HepG2 (cell line): ENCODE results near the gene RBBP8NL. TPM values are rescaled to one million over a fixed set of nuclear protein-coding genes. Genes with fewer than 3 reads are reported as not detected.

Experiments used
- ARNT ChIP-seq: fragments of 450-650 bp; IDR thresholded peaks from 2 replicates; pipeline ENCODE4 v1.6.1; 2017
- BRCA1 ChIP-seq: sonication (generic); formaldehyde crosslinking; IDR thresholded peaks from 2 replicates; pipeline ENCODE4 v1.4.0; 2020; ENCODE audit warnings: missing genetic modification reagents
- CBX1 ChIP-seq: IDR thresholded peaks from one replicate; pipeline ENCODE4 v1.6.1; 2016; ENCODE audit warnings: antibody characterized with exemption, low read depth
- EHMT2 ChIP-seq: fragments of 200-600 bp; sonication (generic); IDR thresholded peaks from 2 replicates; pipeline ENCODE4 v1.7.0; 2017; ENCODE audit warnings: antibody characterized with exemption, low read depth, low read length, borderline replicate concordance
- ELF4 ChIP-seq: sonication (generic); formaldehyde crosslinking; IDR thresholded peaks from 2 replicates; pipeline ENCODE4 v1.5.0; 2020; ENCODE audit warnings: missing genetic modification reagents, mild to moderate bottlenecking, moderate library complexity, borderline replicate concordance
- GATAD1 ChIP-seq: IDR thresholded peaks from 2 replicates; pipeline ENCODE4 v1.6.1; 2016; ENCODE audit warnings: missing genetic modification reagents, missing compliant biosample characterization
- HDAC2 ChIP-seq: sonication (generic); formaldehyde crosslinking; IDR thresholded peaks from 2 replicates; pipeline ENCODE4 v1.4.0; 2020; ENCODE audit warnings: missing genetic modification reagents
- HHEX ChIP-seq: IDR thresholded peaks from 2 replicates; pipeline ENCODE4 v1.6.1; 2016; ENCODE audit warnings: control low read depth
- MAFK ChIP-seq, 2 experiments: IDR thresholded peaks in 1 of 2; conservative IDR thresholded peaks in 1 of 2; 2 replicates each; pipeline ENCODE4 v1.6.1; 2011; ENCODE audit warnings: improper control_type of control experiment in 2 of 2, low read length in 2 of 2
- MED1 ChIP-seq: sonication (generic); formaldehyde crosslinking; IDR thresholded peaks from 2 replicates; pipeline ENCODE4 v1.4.0; 2020; ENCODE audit warnings: missing genetic modification reagents
- MED13 ChIP-seq: sonication (generic); formaldehyde crosslinking; IDR thresholded peaks from 2 replicates; pipeline ENCODE4 v1.5.0; 2020; ENCODE audit warnings: missing genetic modification reagents
- NCOA5 ChIP-seq: sonication (generic); formaldehyde crosslinking; IDR thresholded peaks from 2 replicates; pipeline ENCODE4 v1.4.0; 2020; ENCODE audit warnings: missing genetic modification reagents
- NONO ChIP-seq, 2 experiments: fragments of 450-650 bp in 1 of 2; sonication (generic) in 1 of 2; formaldehyde crosslinking in 1 of 2; IDR thresholded peaks in 1 of 2; conservative IDR thresholded peaks in 1 of 2; 2 replicates each; pipeline versions ENCODE4 v1.6.1 to v1.8.0; 2017 to 2022; ENCODE audit warnings: mild to moderate bottlenecking in 1 of 2, missing genetic modification reagents in 1 of 2, moderate library complexity in 1 of 2
- PAF1 ChIP-seq: IDR thresholded peaks from 2 replicates; pipeline ENCODE4 v1.6.1; 2016; ENCODE audit warnings: missing genetic modification reagents, missing compliant biosample characterization
- RFX3 ChIP-seq: IDR thresholded peaks from 2 replicates; pipeline ENCODE4 v1.6.1; 2016; ENCODE audit warnings: missing biosample characterization, missing genetic modification reagents
- RORA ChIP-seq: sonication (generic); formaldehyde crosslinking; IDR thresholded peaks from 2 replicates; pipeline ENCODE4 v1.5.0; 2020; ENCODE audit warnings: mild to moderate bottlenecking, missing genetic modification reagents, moderate library complexity
- SRSF1 ChIP-seq: fragments of 200-400 bp; formaldehyde crosslinking; optimal IDR thresholded peaks from 2 replicates; pipeline ENCODE3; 2017; ENCODE audit warnings: mild to moderate bottlenecking, low read depth, low read length, moderate library complexity
- THYN1 ChIP-seq: sonication (generic); formaldehyde crosslinking; IDR thresholded peaks from 2 replicates; pipeline ENCODE4 v1.8.1; 2023; ENCODE audit warnings: low read depth, mild to moderate bottlenecking, moderate library complexity, missing genetic modification reagents, borderline replicate concordance
- TOE1 ChIP-seq: sonication (generic); formaldehyde crosslinking; IDR thresholded peaks from 2 replicates; pipeline ENCODE4 v1.4.0; 2020; ENCODE audit warnings: mild to moderate bottlenecking, missing genetic modification reagents
- TP53 ChIP-seq: sonication (generic); formaldehyde crosslinking; conservative IDR thresholded peaks from 2 replicates; pipeline ENCODE4 v1.4.0; 2020; ENCODE audit warnings: missing genetic modification reagents
- ZFP82 ChIP-seq: sonication (generic); formaldehyde crosslinking; IDR thresholded peaks from 2 replicates; pipeline ENCODE4 v1.5.1; 2020; ENCODE audit warnings: mild to moderate bottlenecking, missing genetic modification reagents, borderline replicate concordance
- ZFX ChIP-seq: sonication (generic); formaldehyde crosslinking; IDR thresholded peaks from 2 replicates; pipeline ENCODE4 v1.4.0; 2020; ENCODE audit warnings: mild to moderate bottlenecking, low read depth, missing genetic modification reagents, moderate library complexity
- ZNF136 ChIP-seq: sonication (generic); formaldehyde crosslinking; IDR thresholded peaks from 2 replicates; pipeline ENCODE4 v1.8.1; 2022; ENCODE audit warnings: low read depth, mild to moderate bottlenecking, moderate library complexity, missing genetic modification reagents
- ZNF251 ChIP-seq: sonication (generic); formaldehyde crosslinking; IDR thresholded peaks from 2 replicates; pipeline ENCODE4 v1.9.0; 2021; ENCODE audit warnings: mild to moderate bottlenecking, missing genetic modification reagents
- ZNF30 ChIP-seq: sonication (generic); formaldehyde crosslinking; IDR thresholded peaks from 2 replicates; pipeline ENCODE4 v1.5.0; 2020; ENCODE audit warnings: mild to moderate bottlenecking, missing genetic modification reagents
- polyA plus RNA-seq, 8 experiments: library from polyadenylated mRNA; depleted of rRNA in 3 of 8; stranded (reverse) in 7 of 8; unstranded in 1 of 8; fragments of >200 nt; fragmentation: Illumina TruSeq in 4 of 8; extraction: Trizol in 4 of 8; gene quantifications; 2 replicates each; pipeline versions ENCODE4 v1.2.1 to v1.2.3, GENCODE V29; 2011 to 2016; ENCODE audit warnings: low read depth in 4 of 8, missing spikeins in 1 of 8, mixed read lengths in 1 of 8; ENCODE audit not compliant: insufficient read depth in 1 of 8
- total RNA-seq, 5 experiments: library from RNA; depleted of rRNA; stranded (reverse); fragments of >200 nt; fragmentation: Illumina TruSeq; extraction: Trizol; gene quantifications; 2 replicates each; pipeline ENCODE4 v1.2.3, GENCODE V29; 2016; ENCODE audit warnings: low read depth in 1 of 5
- TF ChIP-seq, protein P1 (sequence below): IDR thresholded peaks from 2 replicates; pipeline ENCODE4 v1.6.1; 2016; ENCODE audit warnings: missing compliant biosample characterization, missing genetic modification reagents, borderline replicate concordance
- TF ChIP-seq, protein P2 (sequence below): sonication (generic); formaldehyde crosslinking; conservative IDR thresholded peaks from 2 replicates; pipeline ENCODE4 v1.8.0; 2022; ENCODE audit warnings: mild to moderate bottlenecking, moderate library complexity, missing genetic modification reagents
- TF ChIP-seq, protein P3 (sequence below): sonication (generic); formaldehyde crosslinking; IDR thresholded peaks from 2 replicates; pipeline ENCODE4 v1.5.1; 2020; ENCODE audit warnings: missing genetic modification reagents, mild to moderate bottlenecking, borderline replicate concordance

Gene RBBP8NL
- total and polyA plus RNA-seq, 2 of the 13 experiments (the other 11 are each of a cell fraction or from before 2014, with no cell fraction given), result 0.69 to 0.86 TPM

DNA sequence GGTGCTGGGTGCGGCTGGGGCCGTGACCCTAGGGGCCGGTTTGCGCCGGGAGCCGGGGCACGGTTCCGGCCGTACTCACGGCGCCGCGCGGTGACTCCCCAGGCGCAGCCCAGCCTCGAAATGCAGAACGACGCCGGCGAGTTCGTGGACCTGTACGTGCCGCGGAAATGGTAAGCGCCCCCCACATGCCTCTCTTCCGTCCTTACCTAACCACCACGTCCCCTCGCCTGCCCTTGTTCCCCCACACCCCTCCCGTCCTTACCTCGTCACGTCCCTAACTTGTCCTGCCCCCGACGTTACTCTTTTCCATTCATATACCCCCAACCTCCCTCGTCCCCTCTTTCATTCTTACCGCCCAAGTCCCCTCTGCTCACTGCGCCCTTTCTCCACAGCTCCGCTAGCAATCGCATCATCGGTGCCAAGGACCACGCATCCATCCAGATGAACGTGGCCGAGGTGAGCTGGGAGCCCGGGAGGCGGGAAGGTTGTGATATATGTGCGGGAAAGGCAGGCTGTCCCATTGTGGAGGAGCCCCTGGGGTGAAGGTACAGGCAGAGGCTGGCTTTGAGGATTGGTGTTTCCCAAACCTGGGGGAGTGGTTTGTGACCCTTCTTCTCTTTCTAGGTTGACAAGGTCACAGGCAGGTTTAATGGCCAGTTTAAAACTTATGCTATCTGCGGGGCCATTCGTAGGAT, 40.0 kb downstream of the RBBP8NL start (continued):
- TF ChIP-seq NONO (IDR thresholded peaks at IDR 0.05) (no peak), NONO (CRISPR knock-in tag; conservative IDR thresholded peaks at IDR 0.05) (no peak; the same call in 1 of the 2 replicates), SRSF1 (no peak), ZNF251 (no peak), MAFK (conservative IDR thresholded peaks at IDR 0.05 in 1 of 2, IDR thresholded peaks at IDR 0.05 in 1 of 2; ENCODE audit: low read length in 2 of 2) (no peak), ZFX (no peak), THYN1 (CRISPR knock-in tag) (no peak), BRCA1 (CRISPR knock-in tag) (no peak), TOE1 (no peak), MED1 (CRISPR knock-in tag) (no peak), EHMT2 (no peak), PAF1 (no peak), NCOA5 (CRISPR knock-in tag) (no peak), ARNT (no peak), CBX1 (no peak), ZFP82 (CRISPR knock-in tag) (no peak), ZNF30 (CRISPR knock-in tag) (no peak), RORA (CRISPR knock-in tag) (no peak), ZNF136 (CRISPR knock-in tag) (no peak), TP53 (CRISPR knock-in tag) (no peak; the same call in 1 of the 2 replicates), RFX3 (no peak), MED13 (CRISPR knock-in tag) (no peak), HHEX (CRISPR knock-in tag) (no peak), GATAD1 (no peak), HDAC2 (CRISPR knock-in tag) (no peak), ELF4 (CRISPR knock-in tag) (no peak)
- TF ChIP-seq, protein P1, sequence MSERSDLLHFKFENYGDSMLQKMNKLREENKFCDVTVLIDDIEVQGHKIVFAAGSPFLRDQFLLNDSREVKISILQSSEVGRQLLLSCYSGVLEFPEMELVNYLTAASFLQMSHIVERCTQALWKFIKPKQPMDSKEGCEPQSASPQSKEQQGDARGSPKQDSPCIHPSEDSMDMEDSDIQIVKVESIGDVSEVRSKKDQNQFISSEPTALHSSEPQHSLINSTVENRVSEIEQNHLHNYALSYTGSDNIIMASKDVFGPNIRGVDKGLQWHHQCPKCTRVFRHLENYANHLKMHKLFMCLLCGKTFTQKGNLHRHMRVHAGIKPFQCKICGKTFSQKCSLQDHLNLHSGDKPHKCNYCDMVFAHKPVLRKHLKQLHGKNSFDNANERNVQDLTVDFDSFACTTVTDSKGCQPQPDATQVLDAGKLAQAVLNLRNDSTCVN (CRISPR knock-in tag), result no peak
- TF ChIP-seq, protein P2, sequence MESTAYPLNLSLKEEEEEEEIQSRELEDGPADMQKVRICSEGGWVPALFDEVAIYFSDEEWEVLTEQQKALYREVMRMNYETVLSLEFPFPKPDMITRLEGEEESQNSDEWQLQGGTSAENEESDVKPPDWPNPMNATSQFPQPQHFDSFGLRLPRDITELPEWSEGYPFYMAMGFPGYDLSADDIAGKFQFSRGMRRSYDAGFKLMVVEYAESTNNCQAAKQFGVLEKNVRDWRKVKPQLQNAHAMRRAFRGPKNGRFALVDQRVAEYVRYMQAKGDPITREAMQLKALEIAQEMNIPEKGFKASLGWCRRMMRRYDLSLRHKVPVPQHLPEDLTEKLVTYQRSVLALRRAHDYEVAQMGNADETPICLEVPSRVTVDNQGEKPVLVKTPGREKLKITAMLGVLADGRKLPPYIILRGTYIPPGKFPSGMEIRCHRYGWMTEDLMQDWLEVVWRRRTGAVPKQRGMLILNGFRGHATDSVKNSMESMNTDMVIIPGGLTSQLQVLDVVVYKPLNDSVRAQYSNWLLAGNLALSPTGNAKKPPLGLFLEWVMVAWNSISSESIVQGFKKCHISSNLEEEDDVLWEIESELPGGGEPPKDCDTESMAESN (CRISPR knock-in tag), result 0 out of 2 replicates have a peak, but pooled peaks have one; percentile 22
- TF ChIP-seq, protein P3, sequence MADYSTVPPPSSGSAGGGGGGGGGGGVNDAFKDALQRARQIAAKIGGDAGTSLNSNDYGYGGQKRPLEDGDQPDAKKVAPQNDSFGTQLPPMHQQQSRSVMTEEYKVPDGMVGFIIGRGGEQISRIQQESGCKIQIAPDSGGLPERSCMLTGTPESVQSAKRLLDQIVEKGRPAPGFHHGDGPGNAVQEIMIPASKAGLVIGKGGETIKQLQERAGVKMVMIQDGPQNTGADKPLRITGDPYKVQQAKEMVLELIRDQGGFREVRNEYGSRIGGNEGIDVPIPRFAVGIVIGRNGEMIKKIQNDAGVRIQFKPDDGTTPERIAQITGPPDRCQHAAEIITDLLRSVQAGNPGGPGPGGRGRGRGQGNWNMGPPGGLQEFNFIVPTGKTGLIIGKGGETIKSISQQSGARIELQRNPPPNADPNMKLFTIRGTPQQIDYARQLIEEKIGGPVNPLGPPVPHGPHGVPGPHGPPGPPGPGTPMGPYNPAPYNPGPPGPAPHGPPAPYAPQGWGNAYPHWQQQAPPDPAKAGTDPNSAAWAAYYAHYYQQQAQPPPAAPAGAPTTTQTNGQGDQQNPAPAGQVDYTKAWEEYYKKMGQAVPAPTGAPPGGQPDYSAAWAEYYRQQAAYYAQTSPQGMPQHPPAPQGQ (CRISPR knock-in tag), result peak; percentile 55; the same call in 1 of the 2 replicates
